GM20431 (cell line): ENCODE results near the gene SUN5.
"Not testable (repeated sequence)": the region's sequence is repeated elsewhere in the genome, so short reads cannot be mapped to it uniquely, and the experiment has no call there.

Experiments
- in situ Hi-C: fragments of 300-500 bp; cut with MseI, MboI; formaldehyde crosslinking; loops from one replicate; pipeline ENCODE4 v1.15.0; 2020; ENCODE audit warnings: low sequenced_read_pairs; ENCODE audit not compliant: unreplicated experiment

SUN5 gene

DNA sequence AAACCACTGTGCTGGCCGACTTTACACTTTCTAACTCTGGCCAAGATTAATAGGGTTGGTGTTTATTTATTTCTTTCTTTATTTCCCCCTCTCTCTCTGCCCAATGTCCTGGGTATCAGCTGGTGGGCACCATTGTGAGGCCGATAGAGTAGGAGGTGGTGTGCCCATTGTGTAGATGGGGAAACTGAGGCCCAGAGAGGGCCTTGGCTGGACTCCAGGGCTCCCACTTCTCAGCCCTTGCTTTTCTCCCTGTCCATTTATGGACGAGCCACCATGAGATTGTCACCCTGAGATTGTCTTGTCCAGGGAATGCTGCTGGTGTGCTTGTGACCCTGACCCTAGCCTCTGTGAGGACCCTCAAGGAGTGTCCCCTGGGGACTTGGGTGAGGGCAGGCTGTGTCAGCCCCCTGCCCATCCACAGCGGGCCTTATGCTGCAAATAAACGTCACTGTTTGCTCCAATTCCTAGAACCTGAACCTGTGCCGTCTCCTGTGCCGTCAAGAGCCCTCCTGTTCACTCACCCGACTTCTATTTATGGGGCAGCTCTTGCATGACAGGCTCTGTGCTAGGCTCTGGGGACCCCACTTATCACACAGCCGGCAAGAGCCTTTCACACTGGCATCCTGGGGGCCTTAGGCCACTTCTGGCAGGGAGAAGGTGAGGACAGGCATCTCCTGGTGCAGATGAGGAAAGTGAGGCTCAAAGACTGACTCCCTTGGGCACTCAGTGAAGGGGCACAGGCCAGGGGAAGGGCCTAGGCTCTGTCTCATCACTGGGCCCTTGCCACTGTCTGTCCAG, 24.8 kb downstream of the SUN5 start:
- in situ Hi-C loops, result no loop called here

DNA sequence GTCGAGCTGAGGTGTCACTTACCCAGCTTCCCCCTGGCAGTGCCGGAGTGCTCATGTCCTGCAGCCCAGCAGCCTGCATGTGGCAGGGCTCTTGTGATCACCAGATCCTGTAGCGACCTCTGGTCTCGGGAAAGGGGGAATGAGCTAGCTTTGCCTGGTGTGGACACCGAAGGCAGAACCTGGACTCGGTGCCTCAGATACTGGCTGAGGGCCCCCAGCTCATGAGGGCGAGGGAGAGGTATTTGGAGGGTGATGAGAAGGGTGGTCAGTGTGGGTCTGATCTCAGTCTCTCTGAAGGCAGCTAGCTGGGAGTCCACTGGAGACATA, 26.3 kb downstream of the SUN5 start:
- in situ Hi-C loops, result no loop called here

DNA sequence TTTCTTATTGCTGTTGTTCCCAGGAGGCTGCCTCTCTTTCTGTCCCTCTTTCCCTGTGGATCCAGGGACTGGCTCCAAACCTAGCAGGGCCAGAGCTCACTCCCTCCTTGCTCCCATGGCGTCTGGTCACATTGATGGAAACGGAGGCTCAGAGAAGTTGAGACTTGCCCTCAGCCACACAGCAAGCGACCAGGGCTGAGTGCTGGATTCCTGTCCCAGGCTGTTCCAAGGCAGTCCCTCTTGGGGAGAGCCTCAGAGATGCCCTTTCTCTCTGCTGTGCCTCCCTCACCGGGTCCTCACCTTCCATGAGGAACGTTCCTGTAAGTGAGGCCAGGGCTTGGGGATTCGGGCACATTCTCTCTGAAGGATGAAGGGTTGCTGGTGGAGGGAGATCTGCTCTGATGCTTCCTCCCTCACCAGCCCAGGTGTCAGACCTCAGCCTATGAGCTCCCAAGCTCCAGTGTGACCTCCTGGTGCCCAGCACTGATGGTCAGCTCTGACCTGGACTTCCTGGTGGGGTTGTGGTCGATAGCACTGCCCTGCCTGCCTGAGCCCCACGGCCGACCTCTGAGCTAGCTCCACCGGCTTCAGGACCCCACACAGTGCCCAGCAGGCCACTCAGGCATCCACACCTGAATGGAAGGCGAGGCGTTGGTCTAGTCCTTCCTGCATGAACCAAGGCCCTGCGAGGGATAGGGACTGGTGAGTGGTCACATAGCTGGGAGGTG, 26.8 kb downstream of the SUN5 start:
- in situ Hi-C loops, result no loop called here

DNA sequence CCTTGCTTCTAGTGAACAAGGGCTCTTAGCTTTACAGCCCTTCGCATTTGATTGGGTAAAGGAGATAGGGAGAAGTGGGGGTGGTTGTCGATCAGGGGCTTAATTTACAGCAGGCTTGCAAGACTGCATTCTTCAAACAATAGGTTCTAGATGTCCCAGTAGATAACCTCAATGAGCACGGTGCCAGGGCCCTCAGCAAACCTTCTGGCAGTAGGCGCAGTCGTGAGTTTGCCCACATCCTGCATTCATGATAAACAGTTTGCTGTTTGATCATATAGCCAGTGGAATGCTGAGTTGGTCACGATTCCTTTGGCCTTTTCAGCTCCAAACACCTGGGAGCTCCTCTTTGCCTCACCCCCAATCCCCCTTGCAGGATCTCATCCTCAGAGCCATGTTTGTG, 27.5 kb downstream of the SUN5 start:
- in situ Hi-C loops, result no loop called here

DNA sequence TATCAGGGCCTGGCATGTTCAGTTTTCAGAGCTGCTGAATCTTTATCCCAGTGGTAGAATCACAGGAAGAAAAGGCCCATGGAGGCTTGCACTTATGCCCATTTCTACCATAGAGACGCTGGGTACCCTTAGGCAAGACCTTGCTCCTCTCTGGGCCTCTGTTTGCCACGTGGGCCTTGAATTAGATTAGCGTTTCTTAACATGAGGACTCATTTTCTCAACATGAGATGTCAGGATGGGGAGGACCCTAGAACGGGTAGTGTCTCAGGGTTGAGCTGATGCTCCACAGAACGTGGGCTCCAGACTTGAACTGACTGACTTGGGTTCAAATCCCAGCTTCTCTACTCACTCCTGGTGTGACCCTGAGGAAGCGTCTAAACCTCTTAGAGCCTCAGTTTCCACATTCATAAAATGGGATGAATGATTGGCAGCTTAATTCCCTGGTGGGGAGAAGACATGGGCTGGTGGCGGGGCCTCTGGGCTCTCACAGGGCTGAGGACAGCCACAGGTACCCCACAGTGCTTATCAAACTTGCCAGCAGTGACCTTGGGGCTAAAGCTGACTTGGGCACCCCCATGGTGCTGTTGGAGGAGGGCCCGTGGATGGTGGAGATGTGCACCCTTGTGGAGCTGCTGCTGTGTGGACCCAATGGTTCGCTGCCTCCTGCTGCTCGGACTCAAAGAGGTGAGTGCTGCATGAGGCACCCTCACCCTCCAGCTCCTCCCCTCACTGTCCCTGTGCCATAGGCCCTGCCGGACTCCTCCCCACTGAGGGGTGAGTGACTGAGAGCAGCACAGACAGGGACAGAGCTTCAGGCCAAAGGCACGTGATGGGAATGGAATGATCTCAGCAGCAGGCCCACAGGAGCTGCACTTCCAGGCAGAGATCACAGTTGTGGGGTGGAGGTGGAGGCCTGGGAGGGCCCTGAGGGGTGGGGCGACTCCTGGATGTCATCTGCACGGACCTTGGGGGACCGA, 28.2 kb downstream of the SUN5 start:
- in situ Hi-C loops, result no loop called here

DNA sequence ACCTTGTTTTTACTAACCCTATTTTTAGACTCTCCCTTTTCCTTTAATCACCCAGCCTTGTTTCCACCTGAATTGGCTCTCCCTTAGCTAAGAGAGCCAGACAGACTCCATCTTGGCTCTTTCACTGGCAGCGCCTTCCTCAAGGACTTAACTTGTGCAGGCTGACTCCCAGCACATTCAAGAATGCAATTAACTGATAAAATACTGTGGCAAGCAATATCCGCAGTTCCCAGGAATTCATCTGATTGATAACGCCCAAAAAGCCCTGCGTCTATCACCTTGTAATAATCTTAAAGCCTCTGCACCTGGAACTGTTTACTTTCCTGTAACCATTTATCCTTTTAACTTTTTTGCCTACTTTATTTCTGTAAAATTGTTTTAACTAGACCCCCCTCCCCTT, 29.1 kb downstream of the SUN5 start:
- in situ Hi-C loops, result not testable (repeated sequence)

DNA sequence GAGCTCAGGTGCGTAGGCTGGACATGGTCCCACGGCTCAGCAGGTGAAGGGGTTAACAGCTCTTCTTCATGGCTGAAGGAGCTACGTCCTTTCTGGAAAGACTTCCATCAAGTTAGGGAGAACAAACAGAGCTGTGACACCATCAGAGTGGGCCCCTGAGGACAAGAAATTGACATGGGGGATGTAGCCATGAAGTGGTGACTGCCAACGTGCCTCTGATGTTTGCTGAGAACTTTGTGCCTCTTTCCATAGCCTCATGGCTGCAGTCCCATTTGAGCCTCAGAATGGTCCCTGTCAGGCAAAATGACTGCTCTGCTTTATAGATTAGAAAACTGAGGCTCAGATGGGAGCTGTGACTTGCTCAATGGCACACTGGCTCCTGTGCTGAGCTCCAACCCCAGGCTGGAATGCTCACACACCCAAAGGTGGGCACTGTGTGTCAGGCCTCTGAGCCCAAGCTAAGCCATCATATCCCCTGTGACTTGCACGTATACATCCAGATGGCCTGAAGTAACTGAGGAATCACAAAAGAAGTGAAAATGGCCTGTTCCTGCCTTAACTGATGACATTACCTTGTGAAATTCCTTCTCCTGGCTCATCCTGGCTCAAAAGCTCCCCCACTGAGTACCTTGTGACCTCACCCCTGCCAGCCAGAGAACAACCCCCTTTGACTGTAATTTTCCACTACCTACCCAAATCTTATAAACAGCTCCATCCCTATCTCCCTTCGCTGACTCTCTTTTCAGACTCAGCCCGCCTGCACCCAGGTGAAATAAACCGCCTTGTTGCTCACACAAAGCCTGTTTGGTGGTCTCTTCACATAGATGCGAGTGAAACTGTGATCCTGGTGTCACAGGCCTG, 29.8 kb downstream of the SUN5 start:
- in situ Hi-C loops, result not testable (repeated sequence)

DNA sequence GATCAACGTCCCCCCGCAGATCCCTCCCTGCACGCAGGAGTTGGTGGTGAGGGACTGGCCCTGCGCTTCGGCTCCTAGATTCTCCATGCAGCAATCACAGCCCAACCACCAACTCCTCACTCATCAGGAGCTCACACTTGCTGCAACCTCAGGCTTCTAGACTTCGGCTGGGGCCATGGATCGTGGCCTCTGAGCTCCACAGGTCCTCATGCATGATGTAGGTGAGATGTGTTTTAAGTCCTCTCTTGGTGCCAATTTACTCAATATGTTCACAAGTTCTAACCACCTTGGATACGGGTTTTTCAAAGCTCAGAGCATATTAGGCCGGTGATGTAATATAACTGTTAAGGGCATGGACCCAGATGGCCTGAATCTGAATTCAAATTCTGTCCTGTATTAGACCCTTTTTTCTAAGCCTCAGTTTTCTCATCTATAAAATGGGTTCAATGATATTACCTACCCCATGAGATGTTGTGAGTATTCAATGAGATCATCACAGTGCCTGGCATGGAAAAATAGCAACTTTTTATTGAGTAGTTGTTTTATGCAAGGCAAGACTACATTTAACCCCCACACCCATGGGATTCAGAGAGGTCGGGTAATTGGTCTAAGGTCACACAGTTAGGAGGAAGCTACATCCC, 31.0 kb downstream of the SUN5 start:
- in situ Hi-C loops, result no loop called here

DNA sequence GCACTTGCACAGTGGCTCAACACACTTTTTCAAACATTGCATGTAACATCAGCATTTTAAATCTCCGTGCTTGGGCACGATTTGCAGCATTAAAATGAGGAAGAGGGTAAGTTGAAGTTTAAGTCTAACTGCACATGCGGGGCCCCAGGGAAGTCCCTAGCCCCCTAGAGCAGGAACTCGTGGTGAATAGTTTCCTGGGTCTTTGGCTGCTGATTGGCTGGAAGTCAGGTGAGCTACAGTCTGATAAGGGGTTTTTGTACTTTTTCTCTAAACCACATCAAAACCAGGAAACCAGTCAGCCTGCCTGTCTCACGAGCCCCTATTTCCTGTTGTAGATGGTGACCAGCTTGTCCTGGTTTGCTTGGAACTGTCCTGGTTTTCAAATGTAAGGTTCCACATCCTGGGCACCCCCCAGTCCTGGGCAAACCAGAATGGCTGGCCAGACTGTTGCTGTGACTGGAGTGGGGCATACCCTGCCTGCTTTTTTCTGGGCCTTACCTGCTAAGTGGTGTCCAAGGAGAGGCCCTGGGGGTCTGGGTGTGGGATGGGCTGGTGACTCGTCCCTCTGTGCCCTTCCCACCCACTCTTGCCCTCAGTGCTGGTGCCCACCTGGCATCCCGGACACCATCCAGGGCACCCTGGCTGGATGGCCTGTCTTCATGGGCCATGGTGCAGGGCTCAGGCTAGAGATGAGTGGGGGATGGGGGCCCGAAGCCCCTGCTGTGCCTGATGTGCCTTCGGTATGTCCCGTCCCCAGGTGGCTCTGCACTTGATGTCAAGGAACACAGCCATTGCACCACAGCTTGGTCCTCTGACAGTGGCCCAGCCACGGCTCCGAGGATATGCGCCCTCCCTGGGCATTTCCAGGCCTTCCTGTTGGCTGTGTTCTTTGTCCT, 31.8 kb downstream of the SUN5 start:
- in situ Hi-C loops, result no loop called here

DNA sequence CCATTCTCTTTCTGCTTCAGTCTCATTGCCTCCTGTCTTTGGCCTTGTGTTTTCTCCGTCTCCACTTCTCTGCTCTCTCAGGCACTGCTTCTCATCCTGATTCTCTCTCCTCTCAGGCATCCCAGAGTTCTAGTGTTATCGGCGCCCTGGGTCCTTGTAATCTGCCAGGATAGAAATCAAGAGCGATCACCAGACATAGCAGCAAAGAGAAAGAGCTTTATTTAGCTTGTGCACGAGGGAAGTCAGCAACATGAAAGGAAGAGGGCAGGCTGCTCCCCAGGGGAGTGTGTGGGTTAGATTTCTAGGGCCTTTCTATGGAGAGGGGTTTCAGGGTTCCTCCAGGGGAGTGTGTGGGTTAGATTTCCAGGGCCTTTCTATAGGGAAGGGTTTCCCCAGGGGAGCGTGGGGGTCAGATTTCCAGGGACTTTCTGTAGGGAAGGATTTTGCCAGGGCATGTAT, 32.5 kb downstream of the SUN5 start:
- in situ Hi-C loops, result no loop called here

DNA sequence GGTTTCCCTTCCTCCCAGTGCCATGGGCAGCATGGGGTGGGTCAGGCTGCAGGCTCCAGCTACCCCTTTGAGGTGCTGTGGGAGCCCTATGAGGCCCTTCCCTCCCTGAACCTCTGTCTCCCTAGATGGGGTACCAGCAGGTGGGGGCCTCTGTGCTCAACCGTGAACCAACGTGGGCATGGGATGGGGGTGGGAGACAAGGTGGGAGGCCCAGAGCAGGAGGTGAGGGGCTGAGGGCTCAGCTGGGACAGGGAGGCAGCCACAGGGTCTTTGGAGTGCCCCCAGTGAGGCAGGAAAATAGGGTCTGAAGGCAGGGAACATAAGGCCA, 33.3 kb downstream of the SUN5 start:
- in situ Hi-C loops, result no loop called here

DNA sequence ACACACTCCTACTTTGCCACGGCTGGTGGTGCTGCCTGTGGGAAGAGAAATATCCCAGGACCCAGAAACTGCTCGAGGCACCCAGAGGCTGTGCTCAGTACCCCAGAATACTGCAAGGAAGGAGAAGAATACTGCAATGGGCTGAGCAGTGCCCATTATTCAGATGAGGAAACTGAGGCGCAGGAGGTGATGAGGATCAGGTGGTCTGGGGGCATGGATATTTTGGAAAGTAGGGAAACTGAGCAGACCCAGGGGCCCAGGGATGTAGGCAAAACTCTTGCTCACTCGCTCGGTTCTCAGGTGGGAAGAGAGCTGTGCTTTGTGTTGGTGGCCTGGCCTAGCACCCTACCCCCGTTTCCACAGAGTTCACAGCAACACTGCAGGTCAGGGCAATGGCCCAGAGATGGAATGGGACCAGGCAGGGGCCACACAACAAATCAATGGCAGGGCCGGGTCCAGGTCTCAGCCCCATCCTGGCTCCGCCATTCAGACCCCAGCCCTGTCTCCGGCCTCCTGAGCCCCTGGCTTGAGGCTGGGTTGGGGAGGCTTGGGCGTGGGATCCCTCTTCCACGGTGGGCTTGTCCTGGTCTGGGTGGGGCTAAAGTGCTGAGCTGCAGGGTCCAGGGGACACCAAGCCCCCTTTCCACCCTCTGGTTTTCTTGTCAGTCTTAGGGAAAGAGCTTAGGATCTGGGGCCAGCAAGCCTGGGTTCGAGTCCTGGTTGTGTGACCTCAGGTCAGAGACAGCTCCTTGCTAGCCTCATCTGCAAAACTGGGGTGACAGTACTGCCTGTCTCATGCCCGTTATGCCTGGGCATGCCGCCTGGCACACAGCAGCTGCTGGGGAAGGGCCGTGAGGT, 33.9 kb downstream of the SUN5 start:
- in situ Hi-C loops, result no loop called here

DNA sequence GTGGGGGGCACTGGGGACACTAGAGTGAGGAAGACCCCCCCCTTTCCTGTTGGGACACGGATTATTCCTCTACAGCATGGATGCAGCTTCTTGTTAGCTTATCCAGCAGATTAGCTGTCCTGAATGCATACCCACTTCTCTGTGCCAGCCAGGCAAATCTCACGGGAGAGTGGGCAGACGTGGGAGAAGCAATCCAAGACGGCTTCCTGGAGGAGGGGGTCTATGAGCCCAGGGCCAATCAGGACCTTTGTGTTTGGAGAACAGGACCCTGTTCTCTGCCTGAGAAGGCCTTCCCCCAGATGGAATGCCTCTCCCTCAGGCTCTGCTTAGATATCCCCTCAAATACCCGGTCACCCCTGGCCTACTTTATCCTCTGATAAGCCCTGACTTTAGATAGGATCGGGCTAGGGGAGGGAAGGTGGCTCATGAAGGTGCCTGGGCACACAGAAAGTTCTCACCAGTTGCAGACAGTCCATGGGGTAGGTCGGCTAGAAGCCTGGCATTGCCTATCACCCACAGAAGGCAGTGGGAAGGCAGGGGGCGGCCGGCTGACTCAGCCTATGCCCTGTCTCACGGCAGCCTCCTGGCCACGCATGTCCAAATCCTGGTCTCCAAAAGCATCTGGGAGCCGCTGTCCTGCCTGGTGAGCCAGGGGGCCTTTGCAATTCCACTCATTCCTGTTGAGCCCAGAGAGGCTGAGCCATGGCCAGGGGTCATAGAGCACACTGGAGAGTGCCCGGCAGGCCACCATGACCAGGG, 34.7 kb downstream of the SUN5 start:
- in situ Hi-C loops, result no loop called here

DNA sequence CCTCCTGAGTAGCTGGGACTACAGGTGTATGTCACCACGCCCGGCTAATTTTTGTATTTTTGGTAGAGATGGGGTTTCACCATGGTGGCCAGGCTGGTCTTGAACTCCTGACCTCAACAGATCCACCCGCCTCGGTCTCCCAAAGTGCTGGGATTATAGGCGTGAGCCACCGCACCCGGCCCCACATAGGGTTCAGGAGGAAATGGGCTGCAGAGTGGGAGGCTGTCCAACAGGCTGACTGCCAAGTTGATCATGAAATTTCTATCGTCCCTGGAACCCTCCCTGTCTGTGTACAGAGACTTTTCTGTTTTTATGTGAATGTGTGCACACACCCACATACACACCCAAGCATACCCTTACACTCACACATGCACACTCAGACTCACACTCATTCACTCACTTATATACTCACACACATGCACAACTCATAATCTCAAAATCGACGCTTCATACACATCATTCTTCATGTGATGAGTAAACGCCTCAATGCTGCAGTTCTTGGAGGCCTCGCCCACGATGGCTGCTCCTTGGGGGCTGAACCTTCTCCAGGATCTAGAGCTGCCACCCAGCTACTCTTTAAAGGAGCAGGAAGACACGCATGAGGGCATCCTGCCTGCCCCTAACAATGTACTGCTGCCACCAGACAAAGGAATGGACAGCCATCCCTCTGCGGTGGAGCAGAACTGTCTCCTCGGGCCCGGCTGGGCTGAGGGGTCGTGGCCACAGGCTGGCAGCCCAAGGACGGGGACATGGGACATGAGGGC, 35.6 kb downstream of the SUN5 start:
- in situ Hi-C loops, result no loop called here

DNA sequence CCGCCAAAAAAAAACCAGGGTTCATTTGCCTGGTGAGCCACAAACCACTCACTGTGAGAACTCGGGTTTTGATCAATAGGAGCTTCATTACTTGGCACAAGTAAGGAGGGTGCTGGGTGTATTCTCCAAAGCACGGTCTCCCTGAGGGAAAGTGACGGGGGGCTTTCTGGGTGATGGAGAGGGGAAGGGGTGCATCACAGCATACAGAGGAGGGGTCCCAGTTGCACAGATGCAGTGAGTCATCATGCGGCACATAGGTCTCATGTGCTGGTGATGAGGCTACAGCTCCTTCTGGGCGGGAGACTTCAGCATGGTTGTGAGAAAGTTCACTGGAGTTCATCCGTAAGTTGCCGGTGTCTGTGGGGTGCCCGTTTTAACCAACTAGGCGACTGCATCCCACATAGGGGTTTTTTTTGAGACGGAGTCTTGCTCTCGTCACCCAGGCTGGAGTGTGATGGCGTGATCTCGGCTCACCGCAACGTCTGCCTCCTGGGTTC, 36.2 kb downstream of the SUN5 start:
- in situ Hi-C loops, result no loop called here
